BE2C (cell line): ENCODE results near the gene EYA2. TPM values are rescaled to one million over a fixed set of nuclear protein-coding genes. Genes with fewer than 3 reads are reported as not detected.

Source experiments
- DNase-seq: peaks from one replicate; pipeline ENCODE4 v3.0.0-alpha.2; 2020
- H3K27me3 ChIP-seq: fragments of 250-450 bp; sonication (Bioruptor Pico); 2 replicates; pipeline ENCODE4 v1.5.1; 2020; ENCODE audit warnings: mild to moderate bottlenecking
- H3K36me3 ChIP-seq: fragments of 250-450 bp; sonication (Bioruptor Pico); 2 replicates; pipeline ENCODE4 v1.5.1; 2020; ENCODE audit warnings: mild to moderate bottlenecking
- H3K4me1 ChIP-seq: fragments of 250-450 bp; sonication (Bioruptor Pico); 2 replicates; pipeline ENCODE4 v1.5.1; 2020
- H3K4me3 ChIP-seq: 2 replicates; pipeline ENCODE4 v1.5.1; 2011; ENCODE audit warnings: low read depth, low read length
- H3K9me3 ChIP-seq: fragments of 250-450 bp; sonication (Bioruptor Pico); 2 replicates; pipeline ENCODE4 v1.5.1; 2020
- polyA plus RNA-seq: library from polyadenylated mRNA; unstranded; fragments of >200 nt; gene quantifications from one replicate; pipeline ENCODE4 v1.2.1, GENCODE V29; 2012; ENCODE audit warnings: low read depth, missing spikeins; ENCODE audit not compliant: insufficient read length, insufficient read depth
- TF ChIP-seq, protein P1 (sequence below): IDR thresholded peaks from 2 replicates; pipeline ENCODE4 v1.5.1; 2012; ENCODE audit warnings: mild to moderate bottlenecking, low read depth, low read length

Gene EYA2
- not detected for polyA plus RNA-seq

- Histone ChIP-seq H3K36me3 (no peaks in the 10 kb centered on the region), H3K4me3 (no peak within 1 kb of the TSS), H3K27me3 (peaks cover 65% of the 10 kb centered on the region), H3K4me1 (no peaks in the 10 kb centered on the region), H3K9me3 (no peaks in the 10 kb centered on the region)
- no peak for DNase-seq
- TF ChIP-seq, protein P1, sequence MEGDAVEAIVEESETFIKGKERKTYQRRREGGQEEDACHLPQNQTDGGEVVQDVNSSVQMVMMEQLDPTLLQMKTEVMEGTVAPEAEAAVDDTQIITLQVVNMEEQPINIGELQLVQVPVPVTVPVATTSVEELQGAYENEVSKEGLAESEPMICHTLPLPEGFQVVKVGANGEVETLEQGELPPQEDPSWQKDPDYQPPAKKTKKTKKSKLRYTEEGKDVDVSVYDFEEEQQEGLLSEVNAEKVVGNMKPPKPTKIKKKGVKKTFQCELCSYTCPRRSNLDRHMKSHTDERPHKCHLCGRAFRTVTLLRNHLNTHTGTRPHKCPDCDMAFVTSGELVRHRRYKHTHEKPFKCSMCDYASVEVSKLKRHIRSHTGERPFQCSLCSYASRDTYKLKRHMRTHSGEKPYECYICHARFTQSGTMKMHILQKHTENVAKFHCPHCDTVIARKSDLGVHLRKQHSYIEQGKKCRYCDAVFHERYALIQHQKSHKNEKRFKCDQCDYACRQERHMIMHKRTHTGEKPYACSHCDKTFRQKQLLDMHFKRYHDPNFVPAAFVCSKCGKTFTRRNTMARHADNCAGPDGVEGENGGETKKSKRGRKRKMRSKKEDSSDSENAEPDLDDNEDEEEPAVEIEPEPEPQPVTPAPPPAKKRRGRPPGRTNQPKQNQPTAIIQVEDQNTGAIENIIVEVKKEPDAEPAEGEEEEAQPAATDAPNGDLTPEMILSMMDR = no peak
Measured at GRCh38 chr20:46894579-46894958, at the start of gene EYA2. TSS of gene EYA2 (plus strand) at chr20:46894843. CDS start at chr20:46990011, 95,168 bp downstream.

DNA sequence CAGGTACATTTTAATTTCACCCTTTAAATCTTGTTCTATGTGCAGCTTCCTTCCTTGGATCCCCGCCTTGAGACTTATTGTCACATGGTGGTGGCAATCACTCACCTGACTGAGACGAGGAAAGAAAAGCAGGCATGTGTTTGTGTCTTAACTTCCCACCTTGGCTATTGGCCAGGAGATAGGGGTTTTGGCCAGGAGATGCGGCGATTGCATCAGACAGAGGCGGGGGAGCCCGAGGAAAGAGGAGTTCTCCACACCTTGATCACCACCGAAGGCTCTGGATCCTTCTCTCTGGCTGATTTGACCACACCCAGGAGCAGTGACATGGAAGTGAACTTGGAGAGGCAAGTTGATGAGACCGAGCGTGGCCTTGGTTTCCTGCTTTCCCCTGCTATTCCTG, 49.7 kb upstream of the EYA2 start:
- Histone ChIP-seq H3K4me1 (no peaks in the 10 kb centered on the region), H3K27me3 (no peaks in the 10 kb centered on the region; the same call in 1 of the 2 replicates), H3K9me3 (no peaks in the 10 kb centered on the region), H3K4me3 (no peak overlapping the region), H3K36me3 (no peaks in the 10 kb centered on the region)
- TF ChIP-seq, protein P1 = no peak
- no peak for DNase-seq

DNA sequence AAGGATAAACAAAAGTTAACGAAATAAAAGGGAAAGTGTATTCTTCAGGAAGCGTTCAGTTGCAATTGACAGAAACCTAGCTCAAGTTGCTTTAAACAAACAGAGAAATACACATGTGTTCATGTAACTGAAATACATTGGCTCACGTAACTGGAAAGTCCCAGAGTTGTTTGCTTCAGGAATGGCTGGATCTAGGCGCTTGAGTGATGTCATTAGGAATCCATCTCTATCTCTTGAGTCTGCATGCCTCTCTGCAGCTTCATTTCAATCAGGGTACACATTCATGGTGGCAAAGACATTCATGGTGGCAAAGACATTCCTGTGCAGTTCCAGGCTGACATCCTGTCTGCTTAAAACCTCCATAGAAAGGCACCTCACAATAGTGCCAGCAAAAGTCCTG, 45.4 kb upstream of the EYA2 start:
- Histone ChIP-seq H3K4me1 (no peaks in the 10 kb centered on the region), H3K36me3 (no peaks in the 10 kb centered on the region), H3K9me3 (no peaks in the 10 kb centered on the region), H3K27me3 (no peaks in the 10 kb centered on the region; the same call in 1 of the 2 replicates), H3K4me3 (no peak overlapping the region)
- DNase-seq = no peak
- TF ChIP-seq, protein P1 = no peak

DNA sequence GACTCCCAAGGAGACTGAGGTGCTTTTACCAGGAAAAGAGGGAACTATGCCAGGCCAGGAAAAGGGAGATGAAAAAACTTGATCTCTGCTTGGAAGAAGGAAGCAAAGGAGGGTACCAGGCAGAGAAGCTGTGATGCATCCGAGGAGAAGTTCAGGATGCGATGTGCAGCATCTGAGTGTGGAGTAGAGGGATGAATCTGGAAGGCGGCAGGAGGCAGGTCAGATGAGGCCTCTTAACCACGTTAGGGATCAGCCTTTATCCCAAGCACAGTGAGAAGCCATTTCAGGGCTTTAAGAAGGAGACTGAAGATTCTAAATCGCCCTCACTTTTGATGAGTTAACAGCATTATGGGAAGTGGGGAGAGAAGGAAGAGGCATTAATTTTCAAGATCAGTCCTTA, 44.9 kb upstream of the EYA2 start:
- TF ChIP-seq, protein P1 = no peak
- no peak for DNase-seq
- H3K4me1 ChIP-seq = no peaks in the 10 kb centered on the region
- no peak overlapping the region for H3K4me3 ChIP-seq
- H3K36me3 ChIP-seq = no peaks in the 10 kb centered on the region
- H3K27me3 ChIP-seq = no peaks in the 10 kb centered on the region; the same call in 1 of the 2 replicates
- no peaks in the 10 kb centered on the region for H3K9me3 ChIP-seq

DNA sequence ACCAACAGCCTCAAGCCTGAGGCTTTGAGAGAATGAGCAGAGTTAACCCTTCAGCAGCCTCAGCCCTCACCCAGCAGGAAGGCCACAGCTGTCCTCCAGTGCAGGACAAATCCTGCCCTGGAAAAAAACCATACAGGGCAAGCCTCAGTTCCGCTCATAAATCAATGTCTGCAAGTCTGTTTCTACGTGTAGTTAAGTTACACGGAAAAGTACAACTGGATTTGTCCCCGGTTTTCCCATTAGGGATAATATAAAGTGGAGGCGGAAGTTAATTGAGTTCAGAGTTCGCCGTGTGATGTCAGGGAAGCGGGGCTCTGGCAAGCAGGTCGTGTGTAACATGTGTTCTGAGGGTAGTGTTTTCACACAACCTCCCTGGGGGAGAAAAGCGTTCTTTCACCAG, 44.2 kb upstream of the EYA2 start:
- no peaks in the 10 kb centered on the region for H3K9me3 ChIP-seq
- no peaks in the 10 kb centered on the region for H3K4me1 ChIP-seq
- H3K36me3 ChIP-seq = no peaks in the 10 kb centered on the region
- no peak overlapping the region for H3K4me3 ChIP-seq
- DNase-seq = no peak
- TF ChIP-seq, protein P1 = no peak
- no peaks in the 10 kb centered on the region; the same call in 1 of the 2 replicates for H3K27me3 ChIP-seq

DNA sequence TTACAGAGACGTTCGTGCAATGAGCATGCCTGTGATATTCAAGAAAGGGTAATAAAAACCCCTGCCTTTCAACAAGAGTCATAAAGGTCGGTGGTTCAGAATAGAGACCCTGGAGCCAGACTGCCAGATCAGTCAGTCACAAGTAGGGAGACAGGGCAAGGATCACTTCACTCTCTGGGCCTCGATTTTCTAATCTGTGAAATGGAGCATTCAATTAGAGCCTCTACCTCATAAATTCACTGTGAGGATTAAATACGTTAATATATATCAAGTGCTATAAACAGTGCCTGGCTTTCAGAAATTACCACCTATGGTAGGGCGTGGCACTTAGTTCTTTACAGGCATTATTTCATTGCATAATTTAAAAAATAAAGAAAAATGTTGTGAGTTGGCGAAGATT, 43.7 kb upstream of the EYA2 start:
- TF ChIP-seq, protein P1 = no peak

More for the DNA sequence above, 43.7 kb upstream of the EYA2 start:
- no peak for DNase-seq
- Histone ChIP-seq H3K4me1 (no peaks in the 10 kb centered on the region), H3K36me3 (no peaks in the 10 kb centered on the region), H3K9me3 (no peaks in the 10 kb centered on the region), H3K27me3 (no peaks in the 10 kb centered on the region; the same call in 1 of the 2 replicates), H3K4me3 (no peak overlapping the region)
